Caki2 (cell line): Measurements from ENCODE around the gene NTN5. TPM values are rescaled to one million over a fixed set of nuclear protein-coding genes. Genes with fewer than 3 reads are reported as not detected.
"Not testable (repeated sequence)": the region's sequence is repeated elsewhere in the genome, so short reads cannot be mapped to it uniquely, and the experiment has no call there.

Experiments
- DNase-seq: peaks from one replicate; pipeline ENCODE4 v3.0.0-alpha.2; 2015; ENCODE audit warnings: low read depth
- in situ Hi-C: cut with HindIII; loops from 2 replicates; pipeline ENCODE4 v1.10.0; 2016; ENCODE audit warnings: low sequenced_read_pairs, low pct_unique_long_range_greater_than_20kb, mixed read lengths
- total RNA-seq: library from RNA; depleted of rRNA; stranded (reverse); fragments of >200 nt; shearing (Covaris generic); gene quantifications from 2 replicates; pipeline ENCODE4 v1.2.3, GENCODE V29; 2014; ENCODE audit warnings: low replicate concordance; rRNA removed

NTN5 gene, protein sequence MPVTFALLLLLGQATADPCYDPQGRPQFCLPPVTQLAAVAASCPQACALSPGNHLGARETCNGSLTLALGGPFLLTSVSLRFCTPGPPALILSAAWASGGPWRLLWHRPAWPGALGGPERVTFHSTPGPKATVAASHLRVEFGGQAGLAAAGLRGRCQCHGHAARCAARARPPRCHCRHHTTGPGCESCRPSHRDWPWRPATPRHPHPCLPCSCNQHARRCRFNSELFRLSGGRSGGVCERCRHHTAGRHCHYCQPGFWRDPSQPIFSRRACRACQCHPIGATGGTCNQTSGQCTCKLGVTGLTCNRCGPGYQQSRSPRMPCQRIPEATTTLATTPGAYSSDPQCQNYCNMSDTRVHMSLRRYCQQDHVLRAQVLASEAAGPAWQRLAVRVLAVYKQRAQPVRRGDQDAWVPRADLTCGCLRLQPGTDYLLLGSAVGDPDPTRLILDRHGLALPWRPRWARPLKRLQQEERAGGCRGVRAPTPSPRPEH
- 1.5 TPM in 1 of 2 replicates, not detected in the other for total RNA-seq

DNA sequence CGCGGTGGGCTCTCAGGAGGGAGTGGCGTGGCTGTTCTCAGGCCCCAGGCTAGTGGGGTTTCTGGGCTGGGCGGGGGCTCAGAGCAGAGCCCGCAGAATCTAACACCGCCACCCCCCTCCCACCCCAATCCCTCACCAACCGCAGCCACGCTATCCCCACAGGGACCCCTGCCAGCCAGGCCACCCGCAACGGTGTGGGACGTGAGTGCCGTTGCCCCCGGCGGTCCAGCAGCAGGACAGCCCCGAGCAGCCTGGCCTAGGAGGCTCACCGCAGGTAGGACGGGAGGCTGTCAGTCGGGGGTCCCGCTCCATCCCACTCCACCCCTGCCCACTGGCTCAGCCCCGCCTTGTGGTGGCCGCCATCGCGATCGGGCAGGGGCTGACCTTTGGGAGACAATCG is at the start of gene NTN5:
TSS of gene NTN5 (minus strand) at position 24 of the 400 bp plus-strand sequence. CDS start 2,031 bp downstream, outside the sequence.
- no peak for DNase-seq
- in situ Hi-C loops: no loop called here

DNA sequence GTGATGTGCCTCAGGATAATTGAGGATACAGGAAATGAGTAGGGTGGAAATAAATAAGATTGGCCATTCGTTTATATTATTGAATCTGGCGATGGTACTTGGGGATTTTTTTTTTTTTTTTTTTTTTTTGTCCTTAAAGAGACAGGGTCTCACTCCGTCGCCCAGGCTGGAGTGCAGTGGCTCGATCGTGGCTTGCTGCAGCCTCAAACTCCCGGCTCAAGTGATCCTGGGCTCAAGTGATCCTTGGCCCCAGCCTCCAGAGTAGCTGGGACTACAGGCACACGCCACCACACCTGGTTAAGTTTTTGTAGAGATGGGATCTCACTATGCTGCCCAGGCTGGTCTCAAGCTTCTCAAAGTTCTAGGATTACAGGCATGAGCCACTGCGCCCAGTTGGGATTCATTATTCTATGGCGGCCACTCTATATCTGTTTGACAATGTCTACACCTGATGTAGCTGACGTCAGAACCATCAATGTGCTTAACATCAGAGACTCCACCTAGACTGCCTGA is 49.4 kb upstream of the NTN5 start:
- no peak for DNase-seq
- in situ Hi-C loops: no loop called here

DNA sequence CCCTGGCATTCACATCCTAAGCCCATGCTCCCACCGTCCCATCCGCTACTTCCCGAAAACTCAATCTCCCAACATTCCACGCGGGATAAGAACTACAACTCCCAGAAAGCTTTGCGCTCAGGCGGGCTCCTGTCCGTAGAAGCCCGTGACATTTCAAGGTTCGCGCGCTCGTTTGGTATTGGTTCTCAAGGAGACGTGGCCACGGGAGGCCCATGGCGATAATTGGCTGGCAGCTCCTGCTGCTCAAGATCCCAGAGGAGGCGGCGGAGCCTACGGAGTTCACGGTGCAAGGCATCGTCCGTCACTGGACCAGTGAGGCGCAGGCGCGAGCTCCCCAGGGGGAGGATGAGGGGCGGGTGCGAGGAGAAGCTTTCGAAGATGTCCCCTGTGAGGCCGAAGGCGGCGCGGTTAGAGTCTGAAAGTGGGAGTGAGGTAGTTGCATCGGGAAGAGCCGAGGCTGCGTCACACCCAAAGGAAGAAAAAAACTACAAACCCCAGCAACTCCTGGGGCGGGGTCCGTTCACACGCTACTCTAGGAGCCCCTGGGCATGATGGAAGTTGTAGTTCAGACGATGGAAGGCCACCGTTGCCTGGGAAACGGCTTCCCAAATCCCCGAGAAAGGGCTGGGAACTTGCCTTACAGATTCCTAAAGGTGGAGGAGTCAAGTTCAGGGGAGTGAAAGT is 47.9 kb upstream of the NTN5 start:
- in situ Hi-C loops: no loop called here
- peak; percentile 99 for DNase-seq

DNA sequence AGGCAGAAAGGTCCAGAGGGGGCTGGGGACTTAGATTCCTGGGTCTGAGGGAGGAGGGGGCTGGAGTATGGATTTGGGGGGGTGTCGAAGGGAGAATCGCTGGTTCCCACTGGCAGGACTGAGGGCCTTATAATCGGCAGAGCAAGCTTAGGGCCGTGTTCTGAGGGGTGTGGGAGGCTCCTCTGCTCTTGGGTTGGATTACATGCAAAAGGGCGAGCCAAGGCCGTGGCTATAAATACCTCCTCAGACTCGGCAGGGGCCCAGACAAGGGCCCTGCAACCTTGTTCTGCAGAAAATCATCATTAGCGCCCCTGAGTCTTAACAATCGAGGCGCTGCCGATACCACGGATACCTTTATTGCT is 47.4 kb upstream of the NTN5 start:
- in situ Hi-C loops: no loop called here
- no peak for DNase-seq

DNA sequence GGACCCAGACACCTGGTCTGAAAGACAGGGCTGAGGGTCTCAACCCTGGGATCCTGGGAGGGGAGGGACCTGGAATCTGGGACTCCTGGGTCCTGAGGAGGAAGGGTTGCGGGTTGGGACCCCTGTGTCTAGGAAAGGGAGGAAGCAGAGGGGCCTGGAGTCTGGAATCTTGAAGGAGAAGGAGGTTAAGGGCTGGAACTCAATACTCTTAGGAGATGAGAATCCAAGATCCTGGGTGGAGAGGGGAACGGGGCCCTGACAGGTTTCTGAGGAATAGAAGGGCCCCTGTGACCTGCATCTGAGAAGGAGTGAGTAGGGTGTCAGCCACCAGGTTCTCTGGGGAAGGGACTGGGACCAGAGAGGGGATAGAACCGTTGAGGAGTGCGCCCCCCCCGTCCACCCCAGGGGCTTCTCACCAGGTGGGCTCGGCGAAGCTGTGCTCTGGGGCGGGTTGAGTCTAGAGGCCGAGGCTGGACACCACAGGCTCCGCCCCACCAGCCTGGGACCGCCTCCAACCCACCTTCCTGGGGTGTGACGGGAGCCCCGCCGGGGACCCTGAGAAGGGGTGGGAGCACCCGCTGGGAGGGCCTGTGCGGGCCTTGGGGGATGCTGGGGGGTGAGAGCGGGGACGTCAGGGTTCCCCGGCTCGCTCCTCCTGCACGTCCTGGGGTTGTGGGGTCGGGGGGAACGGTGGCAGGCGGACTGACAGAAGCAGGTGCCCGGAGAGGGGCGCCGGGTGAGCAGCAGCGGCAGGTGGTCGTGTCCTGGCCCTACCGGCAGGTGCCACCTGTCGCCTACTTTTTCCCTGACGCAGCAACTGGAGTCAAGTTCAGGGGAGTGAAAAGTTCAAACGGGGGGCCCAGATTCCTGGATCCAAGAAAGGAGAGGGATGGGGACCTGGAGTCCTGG is 46.7 kb upstream of the NTN5 start, which contains the start of gene MAMSTR:
TSS of gene MAMSTR (minus strand) at position 463 of the 909 bp plus-strand sequence. CDS start 694 bp downstream, outside the sequence.
- in situ Hi-C loops: no loop called here
- DNase-seq: no peak

DNA sequence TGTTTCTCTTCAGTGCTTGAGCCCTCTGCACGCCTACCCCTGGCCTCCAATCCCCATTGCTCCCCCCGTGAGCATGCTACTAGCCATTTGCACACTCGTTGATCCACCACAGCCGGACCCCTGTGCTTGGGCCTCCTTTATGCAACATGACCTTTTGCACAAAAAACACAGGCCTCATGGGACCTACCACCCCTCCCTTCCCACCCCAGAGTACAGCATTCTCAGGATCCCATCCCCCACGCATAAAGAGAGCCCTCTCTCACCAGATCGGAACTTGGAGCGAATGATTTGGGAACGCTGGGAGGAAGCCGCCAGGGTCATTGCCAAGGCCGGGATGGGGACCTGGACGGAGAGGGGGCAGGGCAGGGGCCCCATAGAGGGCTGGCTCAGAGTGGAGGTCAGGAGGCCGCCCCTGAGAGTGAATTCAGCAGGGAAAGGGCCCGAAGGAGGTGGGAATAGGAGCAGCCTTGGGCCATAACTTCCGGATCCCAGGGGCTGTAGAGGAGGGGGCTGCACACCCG is 46.0 kb upstream of the NTN5 start:
- in situ Hi-C loops: no loop called here
- no peak for DNase-seq

DNA sequence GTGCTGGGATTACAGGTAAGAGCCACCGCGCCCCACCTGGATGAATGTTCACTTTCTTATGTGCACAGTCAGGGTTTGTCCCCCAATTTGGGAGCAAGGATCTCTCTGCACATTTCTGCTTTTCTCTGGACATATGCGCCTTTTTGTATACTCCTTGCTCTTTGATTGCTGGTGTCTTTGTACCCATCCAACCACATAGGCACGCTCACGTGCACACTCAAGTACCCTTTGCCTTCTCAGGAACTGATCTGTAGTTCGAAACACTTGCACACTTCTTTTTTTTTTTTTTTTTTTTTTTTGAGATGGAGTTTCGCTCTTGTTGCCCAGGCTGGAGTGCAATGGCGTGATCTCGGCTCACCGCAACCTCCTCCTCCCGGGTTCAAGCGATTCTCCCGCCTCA is 45.3 kb upstream of the NTN5 start:
- DNase-seq, in situ Hi-C loops: not testable (repeated sequence)

DNA sequence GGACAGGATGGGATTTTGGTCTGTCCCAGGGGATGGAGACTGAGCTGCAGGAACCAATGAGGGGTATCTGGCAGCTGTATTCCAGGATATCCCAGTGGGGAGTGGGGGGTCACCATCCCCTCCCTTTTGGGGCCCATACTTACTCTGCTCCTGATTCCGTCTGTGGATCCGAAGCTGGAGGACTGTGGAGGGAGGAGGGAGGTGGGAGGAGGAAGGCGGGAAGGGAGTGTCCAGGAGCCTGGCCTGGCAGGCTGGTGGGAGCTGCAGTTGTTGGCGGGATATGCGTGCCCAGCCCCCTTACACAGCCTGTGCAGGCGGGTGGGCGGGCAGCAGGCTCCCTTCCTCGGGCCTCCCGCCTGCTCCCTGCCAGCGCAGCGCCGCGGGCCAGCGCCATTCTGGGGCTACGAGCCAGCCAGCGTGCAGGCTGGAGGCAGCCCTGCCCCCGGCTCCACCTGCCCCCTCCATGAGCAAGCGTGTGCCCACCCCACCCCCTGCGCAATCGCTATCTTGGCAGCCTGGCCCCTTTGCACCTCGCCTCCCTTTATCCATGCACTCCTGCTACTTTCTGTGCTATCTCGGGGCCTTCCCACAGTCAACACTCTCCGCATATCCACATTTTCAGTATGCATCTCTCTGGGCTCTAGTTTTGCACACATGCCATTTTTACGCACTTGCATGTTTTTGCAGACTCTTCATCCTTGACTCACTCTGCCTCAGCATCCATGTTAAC is 43.9 kb upstream of the NTN5 start:
- in situ Hi-C loops: no loop called here
- peak; percentile 42 for DNase-seq

DNA sequence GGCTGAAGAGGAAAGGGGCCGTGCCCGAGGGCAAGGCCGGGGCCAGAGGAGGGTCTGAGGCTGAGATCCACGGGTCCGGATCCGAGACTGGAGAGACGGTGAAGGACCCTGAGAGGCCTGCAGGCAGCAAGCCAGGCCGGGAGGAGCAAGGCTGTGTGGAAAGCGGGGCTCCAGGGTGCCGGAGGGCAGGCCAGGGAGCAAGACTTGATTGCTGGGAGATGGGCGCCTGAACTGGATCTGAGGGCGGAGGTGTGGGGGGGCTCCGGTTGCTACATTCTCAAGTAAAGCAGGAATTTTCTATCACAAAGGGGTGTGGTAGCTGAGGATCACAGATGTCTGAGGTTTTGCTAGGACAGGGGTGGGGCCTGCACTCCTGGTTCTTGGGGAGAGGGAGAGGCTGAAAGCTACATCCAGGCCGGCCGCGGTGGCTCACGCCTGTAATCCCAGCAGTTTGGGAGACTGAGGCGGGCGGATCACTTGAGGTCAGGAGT is 42.9 kb upstream of the NTN5 start:
- in situ Hi-C loops: no loop called here
- DNase-seq: no peak

DNA sequence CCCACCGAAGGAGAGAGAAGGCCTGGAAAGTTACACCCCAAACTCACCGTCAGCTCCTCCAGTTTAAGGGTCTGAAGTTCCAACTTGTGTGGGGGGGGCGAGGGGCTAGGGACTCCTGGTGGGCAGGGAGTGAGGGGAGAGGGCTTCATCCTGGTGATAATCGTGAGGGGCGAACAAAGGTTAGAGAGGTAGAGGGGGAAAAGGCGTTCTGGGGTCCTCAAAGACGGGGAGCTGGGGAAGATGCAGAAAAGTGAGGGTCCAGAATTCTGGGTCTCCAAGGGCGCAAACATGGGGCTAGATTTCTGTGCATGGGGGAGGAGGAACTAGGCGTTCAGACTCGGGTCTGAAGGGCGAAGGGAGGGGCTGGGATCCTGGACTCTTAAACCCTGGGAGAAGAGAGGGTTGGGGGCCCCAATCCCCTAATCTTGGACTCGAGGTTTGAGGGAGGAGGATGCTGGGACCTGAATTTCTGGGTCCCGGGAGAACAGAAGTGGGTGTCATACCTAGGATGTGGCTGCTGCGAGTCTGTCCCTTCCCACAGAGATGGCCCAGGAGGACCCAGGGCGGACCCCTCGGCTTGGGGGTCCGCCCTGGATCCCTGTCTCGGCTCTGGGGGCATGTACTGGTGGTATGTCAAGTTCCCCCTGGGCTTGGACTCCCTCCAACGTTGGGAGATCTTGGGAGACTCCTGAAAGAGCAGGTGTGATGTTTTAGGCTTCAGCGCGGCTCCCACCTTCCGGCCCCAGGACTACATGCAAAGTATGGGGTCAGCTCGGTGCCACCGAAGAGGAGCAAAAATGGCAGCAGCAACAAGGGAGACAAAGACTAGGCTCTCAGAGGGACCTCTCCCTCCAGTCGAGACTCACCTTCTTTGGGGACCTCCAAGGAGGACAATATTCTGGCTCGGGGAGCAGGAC is 42.2 kb upstream of the NTN5 start:
- no peak for DNase-seq
- in situ Hi-C loops: no loop called here

DNA sequence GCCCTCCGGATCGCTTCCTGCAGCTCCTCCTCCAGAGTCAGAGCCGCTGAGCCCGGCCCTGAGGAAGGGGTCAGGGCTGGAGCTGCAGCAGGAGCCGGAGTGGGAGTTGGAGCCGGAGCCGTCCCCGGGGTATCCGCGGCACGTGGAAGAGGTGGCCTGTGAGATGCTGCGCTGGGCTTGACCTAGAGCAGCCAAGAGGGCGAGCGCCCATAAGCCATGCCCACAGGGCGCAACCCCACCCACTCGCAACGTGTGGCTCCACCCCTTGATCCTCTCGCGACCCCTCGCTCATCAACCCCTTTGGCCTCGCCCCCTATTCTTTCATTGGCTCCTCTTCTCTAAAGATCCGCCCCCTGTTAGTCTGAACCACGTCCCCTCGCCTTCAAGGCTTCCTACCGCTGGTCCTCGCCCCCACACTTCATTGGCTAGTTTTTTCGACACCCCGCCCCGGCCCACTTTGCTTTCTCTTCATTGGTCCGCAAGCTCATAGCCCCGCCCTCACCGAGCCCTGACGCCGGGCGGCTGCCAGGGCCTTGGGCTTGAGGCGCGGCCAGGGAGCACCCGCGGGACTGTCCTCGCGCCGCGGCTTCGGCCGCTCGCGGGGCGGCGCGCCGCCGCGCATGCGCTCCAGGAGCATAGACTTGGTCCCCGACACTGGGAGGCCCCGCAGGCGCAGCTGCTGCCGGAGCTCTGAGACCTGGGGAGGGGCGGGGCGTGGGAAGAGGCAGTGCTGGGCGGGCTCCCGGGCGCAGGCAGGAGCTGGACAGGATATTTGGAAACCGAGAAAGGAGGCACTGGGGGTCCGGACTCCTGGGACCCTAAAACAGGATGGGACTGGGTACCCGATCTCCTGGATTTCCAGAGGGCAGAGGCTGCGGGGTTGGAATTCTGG is 41.3 kb upstream of the NTN5 start:
- peak; percentile 100 for DNase-seq
- in situ Hi-C loops: no loop called here

DNA sequence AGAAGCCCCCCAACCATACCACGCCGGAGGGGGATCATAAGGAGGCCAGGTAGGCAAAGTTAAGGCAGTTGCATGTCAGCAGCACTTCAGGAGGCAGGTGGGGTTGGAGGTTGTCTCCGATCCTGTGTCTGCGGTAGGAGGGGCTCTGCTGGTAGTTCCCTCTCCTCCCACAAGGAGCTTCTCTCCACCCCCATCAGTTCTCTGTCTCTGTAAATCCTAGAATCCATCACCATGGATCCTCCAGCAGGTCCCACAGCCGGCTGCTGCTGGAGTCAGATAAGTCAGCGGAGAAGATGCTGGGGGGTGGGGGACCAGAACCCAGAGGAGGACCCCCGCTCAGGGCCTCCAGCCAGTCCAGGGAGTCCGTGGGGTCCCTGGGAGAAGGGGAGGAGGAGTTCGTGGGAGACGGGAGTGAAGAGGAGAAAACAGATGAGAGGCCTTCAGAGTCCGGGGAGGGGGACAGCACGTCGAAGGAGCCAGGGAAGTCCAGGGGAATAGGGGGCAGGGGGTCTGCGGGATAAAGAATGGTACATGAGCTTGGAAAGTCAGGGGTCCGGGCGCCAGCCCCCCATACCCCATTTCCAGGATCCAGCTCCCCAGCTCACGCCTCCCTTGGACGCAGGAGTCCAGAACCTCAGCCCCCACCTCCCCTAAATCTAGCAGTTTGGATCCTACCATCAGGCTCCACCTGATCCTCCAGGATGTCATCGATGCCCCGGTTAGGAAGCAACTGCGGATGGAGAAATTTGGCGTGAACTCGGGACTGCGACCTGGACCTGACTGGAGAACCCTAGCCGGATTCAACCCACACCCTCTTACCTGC is 40.4 kb upstream of the NTN5 start:
- in situ Hi-C loops: no loop called here
- DNase-seq: peak; percentile 42

DNA sequence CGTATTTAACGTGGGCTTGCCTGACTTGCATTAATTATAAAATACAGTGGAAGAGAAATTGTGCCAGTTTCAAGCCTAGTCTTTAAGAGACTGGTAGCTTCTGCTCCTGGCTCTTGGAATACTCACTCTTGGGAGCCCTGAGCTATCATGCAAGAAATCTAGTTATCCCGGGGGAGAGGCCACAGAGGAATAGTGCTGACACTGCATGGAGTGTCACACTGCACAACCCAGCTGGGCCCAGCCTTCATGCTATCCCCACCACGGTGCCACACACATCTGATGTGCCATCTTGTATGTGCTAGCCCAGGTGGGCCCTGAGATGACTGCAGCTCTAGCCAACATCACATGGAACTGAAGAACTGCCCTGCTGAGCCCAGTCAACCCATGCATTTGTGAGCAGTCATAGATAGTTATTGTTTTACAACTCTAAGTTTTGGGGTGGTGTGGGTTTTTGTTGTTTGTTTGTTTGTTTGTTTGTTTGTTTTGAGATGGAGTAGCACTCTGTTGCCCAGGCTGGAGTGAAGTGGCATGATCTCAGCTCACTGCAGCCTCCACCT is 38.4 kb upstream of the NTN5 start:
- in situ Hi-C loops: no loop called here
- DNase-seq: no peak

DNA sequence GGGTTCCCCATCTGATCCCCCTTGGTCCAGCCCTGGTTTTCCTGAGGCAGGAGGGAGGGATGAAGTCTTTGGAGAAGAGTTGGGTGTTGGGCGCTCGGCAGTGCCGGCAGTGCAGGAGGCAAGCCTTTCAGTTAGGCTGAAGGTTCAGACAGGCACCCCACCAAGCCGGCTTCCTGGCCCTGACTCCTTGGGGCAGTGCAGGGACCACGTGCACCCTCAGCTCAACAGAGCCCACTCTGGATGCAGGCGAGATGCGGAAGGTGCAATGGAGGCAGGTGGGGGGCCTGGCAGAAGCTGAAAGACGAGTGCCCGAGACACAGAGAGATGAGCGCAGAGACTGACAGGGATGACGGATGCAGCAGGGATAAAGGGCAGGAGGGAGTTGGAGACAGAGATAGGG is 35.7 kb upstream of the NTN5 start:
- in situ Hi-C loops: no loop called here
- no peak for DNase-seq
